ENCODE results near the gene CYFIP1.
A peak's percentile ranks its signal among the peaks of the same experiment; 100 is the strongest.

CYFIP1 gene

GRCh38 chr15:22877117-22877516 is 103.1 kb downstream of the CYFIP1 start:
- Mint-ChIP-seq H3K27ac (no peak overlapping the region), H3K36me3 (ENCODE audit: low read depth) (peaks cover 100% of the 10 kb centered on the region), H3K4me3 (no peak overlapping the region), H3K27me3 (no peaks in the 10 kb centered on the region), H3K4me1 (ENCODE audit: low read depth) (no peaks in the 10 kb centered on the region), H3K9me3 (no peaks in the 10 kb centered on the region)
- intact Hi-C loops (cut with micrococcal nuclease): loop anchor here (10.0 kb wide), 2 partner anchors 58 to 148 kb away; no protein-coding TSS in a partner anchor

DNA sequence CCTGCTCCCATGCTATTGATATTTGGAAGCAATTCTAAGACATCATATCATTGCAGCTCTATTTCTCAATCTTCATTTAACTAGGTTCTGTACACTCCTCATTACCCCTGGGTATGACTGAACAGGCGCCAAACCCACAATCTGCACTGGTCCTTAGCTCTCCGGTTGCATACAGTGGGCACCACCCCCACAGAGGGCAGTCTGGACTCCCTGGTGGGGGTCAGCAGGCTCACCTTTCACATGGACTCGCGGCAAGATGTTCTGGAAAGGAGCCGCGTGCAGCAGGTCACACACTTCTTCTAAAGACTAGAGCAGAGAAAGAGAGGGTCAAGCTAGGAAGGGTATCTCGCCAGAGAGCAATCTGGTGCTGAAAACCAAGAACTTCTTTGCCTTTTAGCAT is 105.2 kb downstream of the CYFIP1 start:
- intact Hi-C loops (cut with micrococcal nuclease): loop anchor here (10.0 kb wide), 2 partner anchors 60 to 150 kb away; no protein-coding TSS in a partner anchor
- H3K36me3 Mint-ChIP-seq (ENCODE audit: low read depth): peaks cover 100% of the 10 kb centered on the region

GRCh38 chr15:22874256-22874655 is 105.9 kb downstream of the CYFIP1 start:
- H3K9me3 Mint-ChIP-seq: no peaks in the 10 kb centered on the region
- no peaks in the 10 kb centered on the region for H3K27me3 Mint-ChIP-seq
- H3K27ac Mint-ChIP-seq: no peak overlapping the region
- H3K36me3 Mint-ChIP-seq (ENCODE audit: low read depth): peaks cover 100% of the 10 kb centered on the region
- H3K4me3 Mint-ChIP-seq: no peak overlapping the region
- intact Hi-C loops (cut with micrococcal nuclease): loop anchor here (10.0 kb wide), 2 partner anchors 61 to 151 kb away; no protein-coding TSS in a partner anchor
- no peaks in the 10 kb centered on the region for H3K4me1 Mint-ChIP-seq (ENCODE audit: low read depth)

More for the DNA sequence above, 105.2 kb downstream of the CYFIP1 start:
- H3K4me1 Mint-ChIP-seq (ENCODE audit: low read depth): no peaks in the 10 kb centered on the region
- H3K4me3 Mint-ChIP-seq: no peak overlapping the region
- H3K27me3 Mint-ChIP-seq: no peaks in the 10 kb centered on the region
- H3K9me3 Mint-ChIP-seq: no peaks in the 10 kb centered on the region
- H3K27ac Mint-ChIP-seq: no peak overlapping the region

DNA sequence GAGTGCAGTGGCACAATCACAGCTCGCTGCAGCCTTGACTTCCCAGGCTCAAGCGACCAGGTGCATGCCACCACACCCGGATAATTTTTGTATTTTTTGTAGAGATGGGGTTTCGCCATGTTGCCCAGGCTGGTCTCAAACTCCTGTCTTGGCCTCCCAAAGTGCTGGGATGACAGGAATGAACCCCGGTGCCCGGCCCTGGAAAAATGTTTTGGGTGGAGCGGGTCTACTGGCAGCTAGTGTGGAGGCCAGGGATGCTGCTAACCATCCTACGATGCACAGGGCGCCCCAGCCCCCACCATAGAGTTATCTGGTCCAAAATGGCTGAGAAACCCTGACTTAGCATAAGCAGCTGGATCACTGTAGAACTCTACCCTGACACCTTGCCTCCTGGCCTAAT is 106.3 kb downstream of the CYFIP1 start:
- Mint-ChIP-seq H3K36me3 (ENCODE audit: low read depth) (peaks cover 100% of the 10 kb centered on the region), H3K4me1 (ENCODE audit: low read depth) (no peaks in the 10 kb centered on the region), H3K27me3 (no peaks in the 10 kb centered on the region), H3K27ac (no peak overlapping the region), H3K4me3 (no peak overlapping the region), H3K9me3 (no peaks in the 10 kb centered on the region)
- intact Hi-C loops (cut with micrococcal nuclease): loop anchor here (10.0 kb wide), 2 partner anchors 61 to 151 kb away; no protein-coding TSS in a partner anchor

DNA sequence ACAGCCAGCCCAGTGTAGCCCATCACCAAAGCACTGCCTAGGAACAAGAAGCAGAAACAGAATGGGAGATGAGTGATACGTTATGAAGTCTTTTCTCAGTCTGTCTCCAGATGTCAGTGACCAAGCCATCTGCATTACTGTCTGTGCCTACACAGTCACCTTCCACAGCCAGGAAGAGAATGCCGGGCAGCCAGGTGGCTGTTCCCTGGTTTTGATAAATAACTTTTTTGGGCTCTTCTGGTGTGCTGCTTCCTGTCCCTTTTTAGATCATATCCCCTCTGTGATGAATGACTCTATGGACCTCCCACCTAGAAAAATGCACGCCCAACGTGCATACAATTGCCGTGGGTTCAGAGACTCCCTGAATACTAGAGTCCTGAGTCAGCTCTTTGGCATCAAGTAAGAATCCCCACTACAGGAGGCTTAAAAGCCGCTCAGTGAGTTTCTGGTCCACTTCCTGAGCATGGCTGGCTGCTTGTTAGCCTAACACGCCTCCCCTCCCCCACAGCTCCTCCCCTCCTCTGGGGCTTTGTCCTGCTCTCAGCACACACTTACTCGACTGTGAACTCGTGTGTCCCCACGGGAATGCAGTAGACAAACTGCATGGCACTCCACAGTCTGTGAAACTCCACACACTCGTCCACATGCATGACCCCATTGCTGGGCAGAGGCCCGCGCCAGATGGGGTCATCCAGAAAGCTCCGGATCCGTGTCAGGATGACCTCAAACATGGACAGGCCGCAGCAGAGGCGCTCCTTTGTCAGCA is 107.0 kb downstream of the CYFIP1 start:
- Mint-ChIP-seq H3K27me3 (no peaks in the 10 kb centered on the region), H3K4me3 (no peak overlapping the region), H3K36me3 (ENCODE audit: low read depth) (peaks cover 96% of the 10 kb centered on the region), H3K9me3 (no peaks in the 10 kb centered on the region), H3K4me1 (ENCODE audit: low read depth) (no peaks in the 10 kb centered on the region), H3K27ac (no peak overlapping the region)
- intact Hi-C loops (cut with micrococcal nuclease): loop anchor here (10.0 kb wide), 2 partner anchors 62 to 152 kb away; no protein-coding TSS in a partner anchor

- no peak overlapping the region for H3K27ac Mint-ChIP-seq
- H3K9me3 Mint-ChIP-seq: no peaks in the 10 kb centered on the region
- no peak overlapping the region for H3K4me3 Mint-ChIP-seq
- peaks cover 96% of the 10 kb centered on the region for H3K36me3 Mint-ChIP-seq (ENCODE audit: low read depth)
- intact Hi-C loops (cut with micrococcal nuclease): loop anchor here (10.0 kb wide), 2 partner anchors 63 to 153 kb away; no protein-coding TSS in a partner anchor
- H3K4me1 Mint-ChIP-seq (ENCODE audit: low read depth): no peaks in the 10 kb centered on the region
- no peaks in the 10 kb centered on the region for H3K27me3 Mint-ChIP-seq
These were observed 108.6 kb downstream of the CYFIP1 start for GRCh38 chr15:22871481-22872086.

DNA sequence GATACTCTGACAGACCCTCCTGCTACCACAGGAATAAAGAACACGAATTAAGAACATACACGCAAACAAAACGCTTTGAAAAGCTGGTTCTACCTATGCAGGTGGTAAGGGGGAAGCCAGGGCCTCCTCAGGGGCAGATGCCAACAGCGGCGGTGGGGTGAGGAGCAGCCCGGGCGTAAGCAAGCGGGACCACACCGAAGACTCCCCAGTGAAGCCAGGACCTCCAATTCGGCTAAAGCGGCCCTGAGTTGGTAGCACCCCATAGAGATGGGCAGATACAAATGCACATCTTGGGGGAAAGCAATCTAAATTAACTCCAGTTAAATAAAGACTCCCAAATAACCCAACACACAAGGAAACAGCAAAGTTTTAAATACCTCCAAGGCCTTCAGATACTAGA is 109.3 kb downstream of the CYFIP1 start:
- no peaks in the 10 kb centered on the region for H3K27me3 Mint-ChIP-seq
- H3K4me1 Mint-ChIP-seq (ENCODE audit: low read depth): no peaks in the 10 kb centered on the region
- H3K9me3 Mint-ChIP-seq: no peaks in the 10 kb centered on the region
- peaks cover 96% of the 10 kb centered on the region for H3K36me3 Mint-ChIP-seq (ENCODE audit: low read depth)
- no peak overlapping the region for H3K27ac Mint-ChIP-seq
- intact Hi-C loops (cut with micrococcal nuclease): loop anchor here (10.0 kb wide), 2 partner anchors 64 to 154 kb away; no protein-coding TSS in a partner anchor
- no peak overlapping the region for H3K4me3 Mint-ChIP-seq

DNA sequence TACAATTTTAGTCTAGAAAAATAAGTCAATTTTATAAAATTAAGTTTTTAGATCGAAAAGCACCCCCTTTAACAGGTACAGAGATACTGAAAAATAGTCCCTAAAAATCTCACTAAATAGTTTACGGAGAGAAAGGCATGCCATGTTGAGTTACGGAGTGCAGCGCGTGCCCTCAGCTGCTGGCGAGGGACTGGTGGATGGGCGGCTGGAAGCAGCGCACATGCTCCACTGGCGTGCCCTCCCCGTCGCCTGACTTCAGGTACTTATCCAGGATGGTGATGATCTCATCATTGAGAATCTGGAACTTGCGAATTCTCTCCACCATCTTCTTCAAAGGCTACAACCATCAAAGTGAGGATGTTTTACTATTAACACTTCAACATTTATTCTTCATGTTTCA is 110.3 kb downstream of the CYFIP1 start:
- Mint-ChIP-seq H3K9me3 (no peaks in the 10 kb centered on the region), H3K36me3 (ENCODE audit: low read depth) (peaks cover 96% of the 10 kb centered on the region), H3K4me3 (no peak overlapping the region), H3K27ac (no peak overlapping the region), H3K27me3 (no peaks in the 10 kb centered on the region), H3K4me1 (ENCODE audit: low read depth) (no peaks in the 10 kb centered on the region)
- intact Hi-C loops (cut with micrococcal nuclease): loop anchor here (10.0 kb wide), 2 partner anchors 65 to 155 kb away; no protein-coding TSS in a partner anchor

GRCh38 chr15:22868928-22869327 is 111.2 kb downstream of the CYFIP1 start:
- Mint-ChIP-seq H3K4me3 (no peak overlapping the region), H3K27me3 (no peaks in the 10 kb centered on the region), H3K27ac (no peak overlapping the region), H3K36me3 (ENCODE audit: low read depth) (peaks cover 96% of the 10 kb centered on the region), H3K9me3 (no peaks in the 10 kb centered on the region), H3K4me1 (ENCODE audit: low read depth) (no peaks in the 10 kb centered on the region)
- intact Hi-C loops (cut with micrococcal nuclease): no loop called here

DNA sequence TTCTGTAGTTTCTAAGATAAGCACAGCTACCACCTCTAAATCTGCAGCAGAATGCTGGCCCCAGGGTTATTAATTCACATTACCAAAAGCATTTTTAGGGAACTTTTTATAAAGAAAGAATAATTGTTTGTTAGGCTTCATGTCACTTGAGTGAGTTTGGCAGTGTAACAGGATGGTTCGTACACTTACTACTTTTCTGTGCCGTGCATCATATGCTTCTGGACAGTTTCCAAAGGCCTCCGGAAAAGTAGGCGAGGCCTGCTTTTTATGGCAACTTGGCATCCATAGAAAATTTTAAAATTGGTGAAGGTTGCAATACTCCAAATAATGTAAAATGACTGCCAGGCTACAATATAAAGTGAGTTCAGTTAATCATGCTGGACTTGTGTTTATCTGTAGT is 111.7 kb downstream of the CYFIP1 start:
- Mint-ChIP-seq H3K9me3 (no peaks in the 10 kb centered on the region), H3K4me1 (ENCODE audit: low read depth) (no peaks in the 10 kb centered on the region), H3K27ac (no peak overlapping the region), H3K36me3 (ENCODE audit: low read depth) (peaks cover 96% of the 10 kb centered on the region), H3K4me3 (no peak overlapping the region), H3K27me3 (no peaks in the 10 kb centered on the region)
- intact Hi-C loops (cut with micrococcal nuclease): no loop called here

GRCh38 chr15:22867886-22868285 is 112.3 kb downstream of the CYFIP1 start:
- intact Hi-C loops (cut with micrococcal nuclease): no loop called here
- Mint-ChIP-seq H3K36me3 (ENCODE audit: low read depth) (peaks cover 96% of the 10 kb centered on the region), H3K4me1 (ENCODE audit: low read depth) (no peaks in the 10 kb centered on the region), H3K27ac (no peak overlapping the region), H3K27me3 (no peaks in the 10 kb centered on the region), H3K4me3 (no peak overlapping the region), H3K9me3 (no peaks in the 10 kb centered on the region)

DNA sequence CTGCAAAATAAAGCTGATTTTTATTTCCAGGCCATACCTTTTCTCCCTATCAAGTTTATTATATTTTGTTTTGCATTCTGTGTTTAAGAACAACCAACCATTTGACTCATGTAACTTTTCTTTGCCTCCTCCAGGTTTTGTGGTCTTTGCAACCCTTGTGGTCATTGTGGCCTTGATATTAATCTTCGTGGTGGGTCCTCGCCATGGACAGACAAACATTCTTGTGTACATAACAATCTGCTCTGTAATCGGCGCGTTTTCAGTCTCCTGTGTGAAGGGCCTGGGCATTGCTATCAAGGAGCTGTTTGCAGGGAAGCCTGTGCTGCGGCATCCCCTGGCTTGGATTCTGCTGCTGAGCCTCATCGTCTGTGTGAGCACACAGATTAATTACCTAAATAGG is 114.1 kb downstream of the CYFIP1 start:
- intact Hi-C loops (cut with micrococcal nuclease): no loop called here
- no peak overlapping the region for H3K4me3 Mint-ChIP-seq
- peaks cover 96% of the 10 kb centered on the region for H3K36me3 Mint-ChIP-seq (ENCODE audit: low read depth)
- H3K9me3 Mint-ChIP-seq: no peaks in the 10 kb centered on the region
- no peaks in the 10 kb centered on the region for H3K27me3 Mint-ChIP-seq
- H3K4me1 Mint-ChIP-seq (ENCODE audit: low read depth): peaks cover 6% of the 10 kb centered on the region
- H3K27ac Mint-ChIP-seq: no peak overlapping the region

DNA sequence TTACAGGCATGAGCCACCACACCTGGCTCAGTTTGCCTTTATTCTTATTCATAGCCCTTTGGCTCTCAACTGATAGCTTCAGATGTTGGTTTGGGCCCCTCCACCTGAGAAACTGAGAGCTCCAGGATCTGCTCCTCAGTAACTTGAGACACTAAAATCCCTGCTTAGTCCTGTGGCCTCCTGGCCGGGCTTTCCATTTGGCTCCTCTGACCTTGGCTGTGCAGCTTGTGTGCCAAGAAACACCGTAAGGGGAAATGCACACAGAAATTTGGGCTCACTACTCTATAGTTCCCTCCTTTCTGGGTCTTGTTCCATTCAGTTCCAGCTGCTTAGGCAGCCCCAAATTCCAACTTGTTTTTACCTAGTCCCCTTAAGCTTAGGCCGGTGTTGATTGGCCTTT is 116.8 kb downstream of the CYFIP1 start:
- peaks cover 6% of the 10 kb centered on the region for H3K4me1 Mint-ChIP-seq (ENCODE audit: low read depth)

DNA sequence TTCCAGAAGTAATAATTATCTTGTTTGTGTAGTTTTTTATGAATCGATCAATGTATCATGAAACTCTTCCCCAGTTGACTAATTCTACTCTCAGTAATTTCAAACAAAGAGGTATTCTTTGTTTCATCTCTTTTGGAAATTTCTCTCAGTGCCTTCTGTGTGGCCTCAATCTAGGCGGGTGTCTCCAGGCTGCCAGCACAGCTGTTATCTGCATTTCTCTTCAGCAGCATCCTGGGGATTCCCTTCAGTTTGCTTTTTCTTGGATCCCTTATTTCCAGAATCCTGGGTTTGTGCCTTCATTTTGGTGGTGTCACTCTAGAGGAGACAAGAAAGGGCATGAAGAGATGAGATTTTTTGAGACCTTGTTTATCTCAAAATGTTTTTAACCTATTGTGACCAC is 119.0 kb downstream of the CYFIP1 start:
- peaks cover 6% of the 10 kb centered on the region for H3K4me1 Mint-ChIP-seq (ENCODE audit: low read depth)
- intact Hi-C loops (cut with micrococcal nuclease): loop anchor here (5.0 kb wide), 1 partner anchor 46 kb away; no protein-coding TSS in a partner anchor
- H3K36me3 Mint-ChIP-seq (ENCODE audit: low read depth): peaks cover 100% of the 10 kb centered on the region
- no peaks in the 10 kb centered on the region for H3K27me3 Mint-ChIP-seq
- H3K4me3 Mint-ChIP-seq: no peak overlapping the region
- no peaks in the 10 kb centered on the region for H3K9me3 Mint-ChIP-seq
- no peak overlapping the region for H3K27ac Mint-ChIP-seq

More for the DNA sequence above, 116.8 kb downstream of the CYFIP1 start:
- Mint-ChIP-seq H3K9me3 (no peaks in the 10 kb centered on the region), H3K4me3 (no peak overlapping the region), H3K36me3 (ENCODE audit: low read depth) (peaks cover 98% of the 10 kb centered on the region), H3K27me3 (no peaks in the 10 kb centered on the region), H3K27ac (peak overlapping the region; percentile 9)
- intact Hi-C loops (cut with micrococcal nuclease): loop anchor here (5.0 kb wide), 1 partner anchor 44 kb away; no protein-coding TSS in a partner anchor
